HCT116 (cell line): ENCODE data around the gene DDX27. TPM values are rescaled to one million over a fixed set of nuclear protein-coding genes. Genes with fewer than 3 reads are reported as not detected.

Experiments
- ATAC-seq: fragments of 200-7000 bp; cut with Tn5 transposase; 2 replicates; pipeline ENCODE4 v1.9.1; 2020; ENCODE audit warnings: mild to moderate bottlenecking, moderate library complexity
- BruUV-seq: library from RNA; stranded (reverse); fragments of 400-500 nt; replicated peaks from 2 replicates; lab custom pipeline; 2021; lab: Mats Ljungman, UMichigan
- CTCF ChIA-PET: fragments of 300-600 bp; sonication (Branson Sonifier 250); formaldehyde crosslinking; loops from one replicate; lab custom pipeline; 2021; ENCODE audit warnings: antibody characterized with exemption; lab: Charles Lee
- POLR2A ChIA-PET: fragments of 300-600, 350-600 bp; sonication (Branson Sonifier 250); formaldehyde crosslinking; loops from one replicate; lab custom pipeline; 2021; ENCODE audit warnings: antibody characterized with exemption; lab: Charles Lee
- RAD21 ChIA-PET, 2 experiments: fragments of 300-600 bp; sonication (Branson Sonifier 250); formaldehyde crosslinking; loops; one replicate each; lab custom pipeline; 2023; ENCODE audit warnings: low total read pairs in 2 of 2; ENCODE audit not compliant: uncharacterized antibody in 2 of 2, unreplicated experiment in 2 of 2, low non-redundant PET in 1 of 2; lab: Charles Lee
- DNase-seq: peaks from one replicate; pipeline ENCODE4 v3.0.0-alpha.2; 2010; ENCODE audit warnings: low read depth, low spot score
- H2AFZ ChIP-seq: fragments of 200-600 bp; shearing (Covaris generic), sonication (generic); 2 replicates; pipeline ENCODE4 v1.6.1; 2017; ENCODE audit warnings: low read depth, mixed run types, mixed read lengths, antibody characterized with exemption, low read length; ENCODE audit not compliant: poor library complexity, severe bottlenecking
- H3K27ac ChIP-seq: 2 replicates; pipeline ENCODE4 v1.5.1; 2012; ENCODE audit warnings: low read depth, low read length
- H3K27me3 ChIP-seq: fragments of 200-600 bp; sonication (generic); 2 replicates; pipeline ENCODE4 v1.6.1; 2016; ENCODE audit warnings: mixed run types, low read length, mixed read lengths; ENCODE audit not compliant: insufficient read depth
- H3K36me3 ChIP-seq, 2 experiments: fragments of 200-500 bp in 1 of 2; fragments of 200-600 bp in 1 of 2; sonication (Bioruptor generic) in 1 of 2; sonication (generic) in 1 of 2; 2 replicates each; pipeline versions ENCODE4 v1.5.1 to v1.6.1; 2014 to 2016; ENCODE audit warnings: low read length in 2 of 2, inconsistent platforms in 1 of 2, mixed read lengths in 1 of 2, mixed run types in 1 of 2; ENCODE audit not compliant: insufficient read depth in 2 of 2, control insufficient read depth in 1 of 2
- H3K4me1 ChIP-seq, 2 experiments: fragments of 200-600 bp in 1 of 2; sonication (generic) in 1 of 2; 2 replicates each; pipeline versions ENCODE4 v1.5.1 to v1.6.1; 2012 to 2017; ENCODE audit warnings: low read length in 2 of 2, inconsistent platforms in 1 of 2, mild to moderate bottlenecking in 1 of 2, mixed read lengths in 1 of 2, mixed run types in 1 of 2, moderate library complexity in 1 of 2; ENCODE audit not compliant: insufficient read depth in 2 of 2, control insufficient read depth in 1 of 2
- H3K4me2 ChIP-seq: fragments of 200-600 bp; sonication (generic); 2 replicates; pipeline ENCODE4 v1.6.1; 2017; ENCODE audit warnings: mixed run types, low read length, mixed read lengths
- H3K4me3 ChIP-seq, 2 experiments: fragments of 200-600 bp in 1 of 2; sonication (generic) in 1 of 2; replicated peaks in 1 of 2; 2 replicates each; pipeline ENCODE4 v1.5.1; 2011 to 2016; ENCODE audit warnings: low read length in 2 of 2, control low read depth in 1 of 2, low read depth in 1 of 2, mild to moderate bottlenecking in 1 of 2, mixed read lengths in 1 of 2, mixed run types in 1 of 2
- H3K79me2 ChIP-seq: fragments of 200-600 bp; sonication (generic); 2 replicates; pipeline ENCODE4 v1.6.1; 2017; ENCODE audit warnings: mild to moderate bottlenecking, mixed run types, low read length, moderate library complexity, mixed read lengths; ENCODE audit not compliant: insufficient read depth
- H3K9ac ChIP-seq: fragments of 200-600 bp; sonication (generic); 2 replicates; pipeline ENCODE4 v1.6.1; 2016; ENCODE audit warnings: low read length, mixed read lengths
- H3K9me2 ChIP-seq: fragments of 200-600 bp; sonication (generic), shearing (Covaris generic); 2 replicates; pipeline ENCODE4 v1.6.1; 2017; ENCODE audit warnings: mixed run types, mild to moderate bottlenecking, moderate library complexity; ENCODE audit not compliant: insufficient read depth
- H3K9me3 ChIP-seq, 2 experiments: fragments of 200-500 bp in 1 of 2; fragments of 200-600 bp in 1 of 2; sonication (Bioruptor generic) in 1 of 2; sonication (generic) in 1 of 2; 2 replicates each; pipeline ENCODE4 v1.6.1; 2014 to 2017; ENCODE audit warnings: low read length in 2 of 2, mixed read lengths in 2 of 2, inconsistent platforms in 1 of 2, low read depth in 1 of 2, mild to moderate bottlenecking in 1 of 2, mixed run types in 1 of 2, moderate library complexity in 1 of 2; ENCODE audit not compliant: control insufficient read depth in 1 of 2, insufficient read depth in 1 of 2
- H4K20me1 ChIP-seq: fragments of 200-600 bp; sonication (generic), shearing (Covaris generic); 2 replicates; pipeline ENCODE4 v1.6.1; 2017; ENCODE audit warnings: mixed run types, mild to moderate bottlenecking, moderate library complexity; ENCODE audit not compliant: insufficient read depth
- EGR1 ChIP-seq: IDR thresholded peaks from 2 replicates; pipeline ENCODE4 v1.6.1; 2012; ENCODE audit warnings: low read depth
- EZH2phosphoT487 ChIP-seq: fragments of 200-600 bp; IDR thresholded peaks from 2 replicates; pipeline ENCODE4 v1.6.1; 2018; ENCODE audit warnings: antibody characterized with exemption, borderline replicate concordance
- FOSL1 ChIP-seq: IDR thresholded peaks from 2 replicates; pipeline ENCODE4 v1.6.1; 2012; ENCODE audit warnings: low read depth
- POLR2AphosphoS5 ChIP-seq: IDR thresholded peaks from 2 replicates; pipeline ENCODE4 v1.6.1; 2011; ENCODE audit warnings: mild to moderate bottlenecking, low read depth, low read length, moderate library complexity
- RAD21 ChIP-seq: IDR thresholded peaks from 2 replicates; pipeline ENCODE4 v1.6.1; 2012; ENCODE audit warnings: low read depth, mild to moderate bottlenecking
- SIN3A ChIP-seq: IDR thresholded peaks from 2 replicates; pipeline ENCODE4 v1.6.1; 2012; ENCODE audit warnings: low read depth
- SP1 ChIP-seq: IDR thresholded peaks from 2 replicates; pipeline ENCODE4 v1.6.1; 2012; ENCODE audit warnings: low read depth
- SRF ChIP-seq: IDR thresholded peaks from 2 replicates; pipeline ENCODE4 v1.6.1; 2012; ENCODE audit warnings: low read depth
- TCF7L2 ChIP-seq: IDR thresholded peaks from 2 replicates; pipeline ENCODE4 v1.7.0; 2011; ENCODE audit warnings: borderline replicate concordance, inconsistent platforms; ENCODE audit not compliant: insufficient read depth, insufficient read length; ENCODE audit errors: extremely low read depth
- ZNF274 ChIP-seq: fragments of 200-500 bp; sonication (Bioruptor generic); IDR thresholded peaks from 2 replicates; pipeline ENCODE4 v1.6.1; 2014; ENCODE audit warnings: mild to moderate bottlenecking, low read depth, low read length, inconsistent platforms
- intact Hi-C: fragments of 100-400 bp; cut with micrococcal nuclease; formaldehyde crosslinking; loops from 2 replicates; pipeline ENCODE4 v1.10.0; 2022
- total RNA-seq: library from RNA; stranded (reverse); gene quantifications from one replicate; pipeline ENCODE4 v1.2.1, GENCODE V29; 2021; ENCODE audit not compliant: unreplicated experiment
- TF ChIP-seq, protein P1 (sequence below), 3 experiments: fragments of 200-600 bp in 1 of 3; sonication (generic) in 1 of 3; IDR thresholded peaks in 2 of 3; conservative IDR thresholded peaks in 1 of 3; 2 replicates each; pipeline ENCODE4 v1.5.1; 2012 to 2017; ENCODE audit warnings: low read depth in 2 of 3, low read length in 2 of 3, antibody characterized with exemption in 1 of 3, borderline replicate concordance in 1 of 3, control low read depth in 1 of 3, mild to moderate bottlenecking in 1 of 3, mixed read lengths in 1 of 3, mixed run types in 1 of 3, moderate library complexity in 1 of 3; ENCODE audit not compliant: insufficient read depth in 1 of 3
- TF ChIP-seq, protein P2 (sequence below): IDR thresholded peaks from 2 replicates; pipeline ENCODE4 v1.6.1; 2012
- TF ChIP-seq, protein P3 (sequence below): IDR thresholded peaks from 2 replicates; pipeline ENCODE4 v1.6.1; 2011; ENCODE audit warnings: mild to moderate bottlenecking, low read length, moderate library complexity; ENCODE audit not compliant: insufficient replicate concordance; ENCODE audit errors: extremely low read depth
- TF ChIP-seq, protein P4 (sequence below): IDR thresholded peaks from 2 replicates; pipeline ENCODE4 v1.6.1; 2012

DDX27 gene
- total RNA-seq, 1 experiment from 2014 or later = 32.1 TPM

DNA sequence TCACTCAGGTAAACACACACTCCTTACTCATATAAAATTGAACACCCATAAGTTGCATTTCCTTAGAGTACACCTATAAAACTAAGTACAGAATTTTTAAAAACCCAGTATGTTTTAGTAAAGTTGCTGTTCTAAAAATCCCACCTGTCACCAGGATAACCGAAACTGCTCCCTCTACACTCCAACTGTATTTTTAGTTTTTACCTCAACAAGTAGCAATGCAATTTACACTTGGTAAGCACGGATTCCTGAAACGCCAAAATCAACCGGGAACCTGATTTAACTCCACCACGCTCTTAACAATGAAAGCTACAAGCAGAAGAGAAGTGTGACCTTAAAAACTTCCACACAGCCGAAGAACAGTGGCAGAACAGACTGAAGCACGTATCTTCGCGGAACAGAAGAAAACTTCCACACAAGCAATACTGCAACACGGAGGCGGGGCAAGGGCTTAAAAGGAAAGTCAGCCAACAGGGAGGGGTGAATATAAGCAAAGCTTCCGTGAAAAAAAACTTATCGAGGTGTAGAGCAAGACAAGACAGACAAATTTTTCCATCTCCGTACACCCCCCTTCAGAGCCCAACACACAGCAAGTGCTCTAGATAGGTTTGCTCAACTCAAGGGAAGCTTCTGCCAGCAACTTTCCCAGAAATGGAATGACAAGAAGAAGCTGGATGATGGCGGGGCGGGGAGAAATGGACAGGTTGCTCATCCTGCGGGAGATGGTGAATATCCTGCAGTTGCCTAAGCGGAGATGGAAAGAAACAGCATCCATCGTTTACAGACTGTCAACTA, 32.5 kb upstream of the DDX27 start:
- Histone ChIP-seq H3K9ac (peak overlapping the region; percentile 69), H3K9me3 (no peaks in the 10 kb centered on the region), H3K4me2 (peak overlapping the region; percentile 87), H3K36me3 (no peaks in the 10 kb centered on the region), H3K4me3 (peak overlapping the region; percentile 68 to 73), H3K79me2 (peaks cover 61% of the 10 kb centered on the region), H3K9me2 (no peaks in the 10 kb centered on the region), H4K20me1 (peaks cover 32% of the 10 kb centered on the region; the same call in 1 of the 2 replicates), H3K27ac (peak overlapping the region; percentile 38; the same call in 1 of the 2 replicates), H2AFZ (no peak overlapping the region), H3K4me1 (peaks cover 6 to 18% of the 10 kb centered on the region in 2 experiments; a peak in 3 of 4 replicates), H3K27me3 (no peaks in the 10 kb centered on the region)
- TSS peak; percentile 49 for BruUV-seq
- TF ChIP-seq SP1 = peak; percentile 19; the same call in 1 of the 2 replicates
- TF ChIP-seq, protein P1, sequence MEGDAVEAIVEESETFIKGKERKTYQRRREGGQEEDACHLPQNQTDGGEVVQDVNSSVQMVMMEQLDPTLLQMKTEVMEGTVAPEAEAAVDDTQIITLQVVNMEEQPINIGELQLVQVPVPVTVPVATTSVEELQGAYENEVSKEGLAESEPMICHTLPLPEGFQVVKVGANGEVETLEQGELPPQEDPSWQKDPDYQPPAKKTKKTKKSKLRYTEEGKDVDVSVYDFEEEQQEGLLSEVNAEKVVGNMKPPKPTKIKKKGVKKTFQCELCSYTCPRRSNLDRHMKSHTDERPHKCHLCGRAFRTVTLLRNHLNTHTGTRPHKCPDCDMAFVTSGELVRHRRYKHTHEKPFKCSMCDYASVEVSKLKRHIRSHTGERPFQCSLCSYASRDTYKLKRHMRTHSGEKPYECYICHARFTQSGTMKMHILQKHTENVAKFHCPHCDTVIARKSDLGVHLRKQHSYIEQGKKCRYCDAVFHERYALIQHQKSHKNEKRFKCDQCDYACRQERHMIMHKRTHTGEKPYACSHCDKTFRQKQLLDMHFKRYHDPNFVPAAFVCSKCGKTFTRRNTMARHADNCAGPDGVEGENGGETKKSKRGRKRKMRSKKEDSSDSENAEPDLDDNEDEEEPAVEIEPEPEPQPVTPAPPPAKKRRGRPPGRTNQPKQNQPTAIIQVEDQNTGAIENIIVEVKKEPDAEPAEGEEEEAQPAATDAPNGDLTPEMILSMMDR (IDR thresholded peaks at IDR 0.05 in 2 of 3, conservative IDR thresholded peaks at IDR 0.05 in 1 of 3; ENCODE audit: borderline replicate concordance in 1 of 3, insufficient read depth in 1 of 3, low read depth in 2 of 3, low read length in 2 of 3) = no peak
- ATAC-seq (no peak), DNase-seq (no peak)
- CTCF ChIA-PET = interaction anchor here (1.1 kb wide), 1 partner anchor 30 kb away, joined by 4 read pairs; no protein-coding TSS in a partner anchor
- intact Hi-C loops = no loop called here
- POLR2A ChIA-PET = no interaction called here
- RAD21 ChIA-PET = no interaction called here

DNA sequence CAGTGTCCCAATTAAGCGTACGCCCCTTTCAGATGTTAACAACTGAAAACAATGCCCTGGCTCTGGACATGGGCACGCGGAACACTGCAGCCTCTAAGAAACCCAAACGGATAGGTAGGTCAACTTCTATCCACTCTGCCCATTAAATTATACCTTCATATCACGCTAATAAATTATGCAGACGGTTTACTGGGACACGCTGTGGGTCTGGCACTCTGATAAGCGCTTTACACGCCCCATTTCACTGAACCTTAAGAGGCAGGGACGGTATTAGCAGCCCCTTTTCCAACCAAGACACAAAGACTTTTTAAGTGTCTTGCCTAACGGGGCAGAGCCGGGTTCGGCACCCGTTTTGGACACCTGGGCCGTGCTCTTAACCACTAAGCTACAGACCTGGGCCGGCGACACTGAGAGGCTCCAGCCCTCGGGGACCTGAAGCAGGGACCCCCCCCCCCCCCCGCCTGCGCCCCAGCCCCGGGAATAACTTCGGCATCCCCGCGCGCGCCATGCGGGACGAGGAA, 31.8 kb upstream of the DDX27 start:
- Histone ChIP-seq H3K36me3 (no peaks in the 10 kb centered on the region), H3K79me2 (peaks cover 54% of the 10 kb centered on the region), H3K9me2 (no peaks in the 10 kb centered on the region), H3K9ac (peak overlapping the region; percentile 69), H3K27ac (peak overlapping the region; percentile 82), H3K4me3 (peak overlapping the region; percentile 68 to 73), H3K27me3 (no peaks in the 10 kb centered on the region), H3K9me3 (no peaks in the 10 kb centered on the region), H4K20me1 (peaks cover 26% of the 10 kb centered on the region; the same call in 1 of the 2 replicates), H3K4me2 (peak overlapping the region; percentile 87), H3K4me1 (peaks cover 7 to 19% of the 10 kb centered on the region in 2 experiments; a peak in 3 of 4 replicates), H2AFZ (no peak overlapping the region)
- ChIA-PET POLR2A (no interaction called here), CTCF (interaction anchor here (1.1 kb wide), 1 partner anchor 30 kb away, joined by 4 read pairs; no protein-coding TSS in a partner anchor), RAD21 (no interaction called here)
- BruUV-seq = no TSS peak
- intact Hi-C loops = no loop called here
- DNase-seq = no peak
- peak; percentile 1; the same call in 1 of the 2 replicates for ATAC-seq
- TF ChIP-seq, protein P2, sequence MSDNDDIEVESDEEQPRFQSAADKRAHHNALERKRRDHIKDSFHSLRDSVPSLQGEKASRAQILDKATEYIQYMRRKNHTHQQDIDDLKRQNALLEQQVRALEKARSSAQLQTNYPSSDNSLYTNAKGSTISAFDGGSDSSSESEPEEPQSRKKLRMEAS = no peak
- TF ChIP-seq, protein P3, sequence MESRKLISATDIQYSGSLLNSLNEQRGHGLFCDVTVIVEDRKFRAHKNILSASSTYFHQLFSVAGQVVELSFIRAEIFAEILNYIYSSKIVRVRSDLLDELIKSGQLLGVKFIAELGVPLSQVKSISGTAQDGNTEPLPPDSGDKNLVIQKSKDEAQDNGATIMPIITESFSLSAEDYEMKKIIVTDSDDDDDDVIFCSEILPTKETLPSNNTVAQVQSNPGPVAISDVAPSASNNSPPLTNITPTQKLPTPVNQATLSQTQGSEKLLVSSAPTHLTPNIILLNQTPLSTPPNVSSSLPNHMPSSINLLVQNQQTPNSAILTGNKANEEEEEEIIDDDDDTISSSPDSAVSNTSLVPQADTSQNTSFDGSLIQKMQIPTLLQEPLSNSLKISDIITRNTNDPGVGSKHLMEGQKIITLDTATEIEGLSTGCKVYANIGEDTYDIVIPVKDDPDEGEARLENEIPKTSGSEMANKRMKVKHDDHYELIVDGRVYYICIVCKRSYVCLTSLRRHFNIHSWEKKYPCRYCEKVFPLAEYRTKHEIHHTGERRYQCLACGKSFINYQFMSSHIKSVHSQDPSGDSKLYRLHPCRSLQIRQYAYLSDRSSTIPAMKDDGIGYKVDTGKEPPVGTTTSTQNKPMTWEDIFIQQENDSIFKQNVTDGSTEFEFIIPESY = no peak
- TF ChIP-seq EGR1 (no peak), FOSL1 (no peak), ZNF274 (no peak), EZH2phosphoT487 (no peak), POLR2AphosphoS5 (no peak), RAD21 (no peak), SRF (no peak), SIN3A (no peak), TCF7L2 (no peak)
- TF ChIP-seq, protein P4, sequence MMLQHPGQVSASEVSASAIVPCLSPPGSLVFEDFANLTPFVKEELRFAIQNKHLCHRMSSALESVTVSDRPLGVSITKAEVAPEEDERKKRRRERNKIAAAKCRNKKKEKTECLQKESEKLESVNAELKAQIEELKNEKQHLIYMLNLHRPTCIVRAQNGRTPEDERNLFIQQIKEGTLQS = no peak
